ENCODE results near the gene HOXD8. TPM values are rescaled to one million over a fixed set of nuclear protein-coding genes. Genes with fewer than 3 reads are reported as not detected.

The HOXD8 gene
- total RNA-seq, 1 experiment from 2014 or later = 22.0 TPM

- DNase-seq (ENCODE audit: low read depth) = no peak
- in situ Hi-C loops (cut with HindIII; ENCODE audit: low pct_unique_long_range_greater_than_20kb, low sequenced_read_pairs) = no loop called here
Measured at GRCh38 chr2:176110415-176111308, 18.8 kb upstream of the HOXD8 start.

GRCh38 chr2:176111309-176111663, 18.2 kb upstream of the HOXD8 start:
- no peak for DNase-seq (ENCODE audit: low read depth)
- in situ Hi-C loops (cut with HindIII; ENCODE audit: low pct_unique_long_range_greater_than_20kb, low sequenced_read_pairs) = no loop called here

- in situ Hi-C loops (cut with HindIII; ENCODE audit: low pct_unique_long_range_greater_than_20kb, low sequenced_read_pairs) = no loop called here
- no peak for DNase-seq (ENCODE audit: low read depth)
Measured at GRCh38 chr2:176111846-176112374, 17.6 kb upstream of the HOXD8 start.

GRCh38 chr2:176112375-176113302, 16.9 kb upstream of the HOXD8 start:
- DNase-seq (ENCODE audit: low read depth) = no peak
- in situ Hi-C loops (cut with HindIII; ENCODE audit: low pct_unique_long_range_greater_than_20kb, low sequenced_read_pairs) = no loop called here

- in situ Hi-C loops (cut with HindIII; ENCODE audit: low pct_unique_long_range_greater_than_20kb, low sequenced_read_pairs) = no loop called here
- no peak for DNase-seq (ENCODE audit: low read depth)
Measured at GRCh38 chr2:176114120-176114929, 15.2 kb upstream of the HOXD8 start.

GRCh38 chr2:176114930-176115625, 14.4 kb upstream of the HOXD8 start:
- DNase-seq (ENCODE audit: low read depth) = no peak
- in situ Hi-C loops (cut with HindIII; ENCODE audit: low pct_unique_long_range_greater_than_20kb, low sequenced_read_pairs) = no loop called here

GRCh38 chr2:176115883-176116813, 13.4 kb upstream of the HOXD8 start, which contains the start of gene HOXD10:
Gene HOXD10 (plus strand): TSS chr2:176116778. CDS start chr2:176116834, 56 bp downstream.
- in situ Hi-C loops (cut with HindIII; ENCODE audit: low pct_unique_long_range_greater_than_20kb, low sequenced_read_pairs) = no loop called here
- peak; percentile 91 for DNase-seq (ENCODE audit: low read depth)

- in situ Hi-C loops (cut with HindIII; ENCODE audit: low pct_unique_long_range_greater_than_20kb, low sequenced_read_pairs) = no loop called here
- no peak for DNase-seq (ENCODE audit: low read depth)
Measured at GRCh38 chr2:176117162-176117822, 12.2 kb upstream of the HOXD8 start.

- in situ Hi-C loops (cut with HindIII; ENCODE audit: low pct_unique_long_range_greater_than_20kb, low sequenced_read_pairs) = no loop called here
- DNase-seq (ENCODE audit: low read depth) = no peak
Measured at GRCh38 chr2:176117823-176118371, 11.6 kb upstream of the HOXD8 start.

- in situ Hi-C loops (cut with HindIII; ENCODE audit: low pct_unique_long_range_greater_than_20kb, low sequenced_read_pairs) = no loop called here
- no peak for DNase-seq (ENCODE audit: low read depth)
Measured at GRCh38 chr2:176118601-176119339, 10.7 kb upstream of the HOXD8 start.

GRCh38 chr2:176120364-176121189, 8.9 kb upstream of the HOXD8 start:
- DNase-seq (ENCODE audit: low read depth) = no peak
- in situ Hi-C loops (cut with HindIII; ENCODE audit: low pct_unique_long_range_greater_than_20kb, low sequenced_read_pairs) = no loop called here

- in situ Hi-C loops (cut with HindIII; ENCODE audit: low pct_unique_long_range_greater_than_20kb, low sequenced_read_pairs) = no loop called here
- no peak for DNase-seq (ENCODE audit: low read depth)
Measured at GRCh38 chr2:176121190-176122051, 8.1 kb upstream of the HOXD8 start.

- peak; percentile 83 for DNase-seq (ENCODE audit: low read depth)
- in situ Hi-C loops (cut with HindIII; ENCODE audit: low pct_unique_long_range_greater_than_20kb, low sequenced_read_pairs) = no loop called here
Measured at GRCh38 chr2:176122052-176122682, 7.3 kb upstream of the HOXD8 start.
